ENCODE results near the gene HYDIN. TPM values are rescaled to one million over a fixed set of nuclear protein-coding genes. Genes with fewer than 3 reads are reported as not detected.

The HYDIN gene
- total RNA-seq, 4 donors from 2014 or later: 0.16 to 2.0 (median 1.4) TPM; not detected in 1

DNA sequence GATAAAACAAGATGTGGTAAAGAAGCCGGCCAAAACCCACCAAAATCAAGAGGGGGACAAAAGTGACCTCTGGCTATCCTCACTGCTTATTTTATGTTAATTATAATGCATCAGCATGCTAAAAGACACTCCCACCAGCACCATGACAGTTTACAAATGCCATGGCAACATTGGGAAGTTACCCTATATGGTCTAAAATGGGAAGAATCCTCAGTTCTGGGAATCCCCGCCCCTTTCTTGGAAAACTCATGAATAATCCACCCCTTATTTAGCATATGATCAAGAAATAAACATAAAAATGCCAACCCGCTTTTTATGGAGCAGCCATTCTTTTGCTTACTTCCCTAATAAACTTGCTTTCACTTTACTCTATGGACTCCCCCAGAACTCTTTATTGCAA is 33.1 kb upstream of the HYDIN start:
- no peak for DNase-seq
- Histone ChIP-seq H3K27ac (no peak overlapping the region), H3K9me3 (no peaks in the 10 kb centered on the region), H3K27me3 (peaks cover 3% of the 10 kb centered on the region), H3K4me3 (no peak overlapping the region), H3K4me1 (no peaks in the 10 kb centered on the region), H3K36me3 (no peaks in the 10 kb centered on the region)
- TF ChIP-seq, protein P1, sequence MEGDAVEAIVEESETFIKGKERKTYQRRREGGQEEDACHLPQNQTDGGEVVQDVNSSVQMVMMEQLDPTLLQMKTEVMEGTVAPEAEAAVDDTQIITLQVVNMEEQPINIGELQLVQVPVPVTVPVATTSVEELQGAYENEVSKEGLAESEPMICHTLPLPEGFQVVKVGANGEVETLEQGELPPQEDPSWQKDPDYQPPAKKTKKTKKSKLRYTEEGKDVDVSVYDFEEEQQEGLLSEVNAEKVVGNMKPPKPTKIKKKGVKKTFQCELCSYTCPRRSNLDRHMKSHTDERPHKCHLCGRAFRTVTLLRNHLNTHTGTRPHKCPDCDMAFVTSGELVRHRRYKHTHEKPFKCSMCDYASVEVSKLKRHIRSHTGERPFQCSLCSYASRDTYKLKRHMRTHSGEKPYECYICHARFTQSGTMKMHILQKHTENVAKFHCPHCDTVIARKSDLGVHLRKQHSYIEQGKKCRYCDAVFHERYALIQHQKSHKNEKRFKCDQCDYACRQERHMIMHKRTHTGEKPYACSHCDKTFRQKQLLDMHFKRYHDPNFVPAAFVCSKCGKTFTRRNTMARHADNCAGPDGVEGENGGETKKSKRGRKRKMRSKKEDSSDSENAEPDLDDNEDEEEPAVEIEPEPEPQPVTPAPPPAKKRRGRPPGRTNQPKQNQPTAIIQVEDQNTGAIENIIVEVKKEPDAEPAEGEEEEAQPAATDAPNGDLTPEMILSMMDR (IDR thresholded peaks at IDR 0.05): no peak
- TF ChIP-seq POLR2AphosphoS5 (IDR thresholded peaks at IDR 0.05): no peak
- no peak for TF ChIP-seq EP300 (IDR thresholded peaks at IDR 0.05; ENCODE audit: low read depth)
- TF ChIP-seq POLR2A (IDR thresholded peaks at IDR 0.05): no peak
- intact Hi-C loops (cut with DNase I; ENCODE audit: low total_unique reads): no loop called here
- 58 to 82% methylated on average over 2 to 3 of the region's 3 CpGs for WGBS, 2 donors (ENCODE audit: low coverage in 1 of 2)
- in situ Hi-C loops (cut with MboI; ENCODE audit: low pct_ligation_motif_present in 1 of 4, low pct_unique_long_range_greater_than_20kb in 1 of 4, low sequenced_read_pairs in 3 of 4): no loop called here

- in situ Hi-C loops (cut with MboI; ENCODE audit: low pct_ligation_motif_present in 1 of 4, low pct_unique_long_range_greater_than_20kb in 1 of 4, low sequenced_read_pairs in 3 of 4): no loop called here
These were observed 31.9 kb upstream of the HYDIN start for GRCh38 chr16:71262391-71262790.

GRCh38 chr16:71260995-71261394 is 30.5 kb upstream of the HYDIN start:
- DNase-seq: no peak
- Histone ChIP-seq H3K4me1 (no peaks in the 10 kb centered on the region), H3K36me3 (no peaks in the 10 kb centered on the region), H3K9me3 (no peaks in the 10 kb centered on the region), H3K4me3 (no peak overlapping the region), H3K27ac (no peak overlapping the region), H3K27me3 (peaks cover 3% of the 10 kb centered on the region)
- TF ChIP-seq EP300 (IDR thresholded peaks at IDR 0.05; ENCODE audit: low read depth) (no peak), POLR2AphosphoS5 (IDR thresholded peaks at IDR 0.05) (no peak), POLR2A (IDR thresholded peaks at IDR 0.05) (no peak)
- TF ChIP-seq, protein P1 (IDR thresholded peaks at IDR 0.05): no peak
- in situ Hi-C loops (cut with MboI; ENCODE audit: low pct_ligation_motif_present in 1 of 4, low pct_unique_long_range_greater_than_20kb in 1 of 4, low sequenced_read_pairs in 3 of 4): no loop called here
- intact Hi-C loops (cut with DNase I; ENCODE audit: low total_unique reads): no loop called here

More at GRCh38 chr16:71262391-71262790, 31.9 kb upstream of the HYDIN start:
- no peaks in the 10 kb centered on the region for H3K9me3 ChIP-seq
- H3K27ac ChIP-seq: no peak overlapping the region
- intact Hi-C loops (cut with DNase I; ENCODE audit: low total_unique reads): no loop called here
- DNase-seq: no peak
- 86 to 87% methylated on average over 3 to 5 of the region's 5 CpGs for WGBS, 2 donors (ENCODE audit: low coverage in 1 of 2)
- H3K27me3 ChIP-seq: peaks cover 3% of the 10 kb centered on the region
- H3K4me1 ChIP-seq: no peaks in the 10 kb centered on the region
- no peaks in the 10 kb centered on the region for H3K36me3 ChIP-seq
- TF ChIP-seq POLR2AphosphoS5 (IDR thresholded peaks at IDR 0.05): no peak
- TF ChIP-seq, protein P1 (IDR thresholded peaks at IDR 0.05): no peak
- no peak for TF ChIP-seq POLR2A (IDR thresholded peaks at IDR 0.05)
- TF ChIP-seq EP300 (IDR thresholded peaks at IDR 0.05; ENCODE audit: low read depth): no peak
- H3K4me3 ChIP-seq: no peak overlapping the region

DNA sequence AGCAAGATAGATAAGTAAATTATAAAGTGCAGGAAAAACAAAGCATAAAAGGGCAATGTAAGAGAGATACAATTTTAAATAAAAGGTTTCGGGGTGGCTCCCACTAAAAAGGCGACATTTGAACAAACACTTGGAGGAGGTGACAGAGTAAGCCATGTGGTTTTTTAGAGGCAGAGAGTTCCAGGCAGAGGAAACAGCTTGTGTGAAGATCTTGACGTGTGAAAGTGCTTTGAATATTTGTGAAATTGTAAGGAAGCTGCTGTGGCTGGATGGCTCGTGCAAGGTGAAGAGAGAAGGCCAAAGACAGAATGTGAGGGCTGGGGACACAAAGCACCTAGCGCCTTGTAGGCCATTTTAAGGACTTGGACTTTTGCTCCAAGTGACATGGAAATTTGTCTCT is 28.6 kb upstream of the HYDIN start:
- no peaks in the 10 kb centered on the region for H3K36me3 ChIP-seq
- no peaks in the 10 kb centered on the region for H3K27me3 ChIP-seq
- H3K4me3 ChIP-seq: no peak overlapping the region
- in situ Hi-C loops (cut with MboI; ENCODE audit: low pct_ligation_motif_present in 1 of 4, low pct_unique_long_range_greater_than_20kb in 1 of 4, low sequenced_read_pairs in 3 of 4): no loop called here
- DNase-seq: no peak
- no peak overlapping the region for H3K27ac ChIP-seq
- 79 to 80% methylated on average over 5 of the region's 5 CpGs for WGBS, 2 donors (ENCODE audit: low coverage in 1 of 2)
- no peaks in the 10 kb centered on the region for H3K4me1 ChIP-seq
- H3K9me3 ChIP-seq: no peaks in the 10 kb centered on the region
- TF ChIP-seq POLR2A (IDR thresholded peaks at IDR 0.05): no peak
- TF ChIP-seq, protein P1 (IDR thresholded peaks at IDR 0.05): no peak
- no peak for TF ChIP-seq EP300 (IDR thresholded peaks at IDR 0.05; ENCODE audit: low read depth)
- TF ChIP-seq POLR2AphosphoS5 (IDR thresholded peaks at IDR 0.05): no peak
- intact Hi-C loops (cut with DNase I; ENCODE audit: low total_unique reads): no loop called here
